SK-N-SH treated with all-trans-retinoic acid at 6 μM for 48 hours (cell line): Measurements from ENCODE around the gene PREP.

ENCODE experiments used
- ATAC-seq: fragments of 200-7000 bp; cut with Tn5 transposase; 3 replicates; pipeline ENCODE4 v1.9.1; 2020; ENCODE audit warnings: mild to moderate bottlenecking, moderate library complexity
- ARNTL ChIP-seq: fragments of 450-650 bp; formaldehyde crosslinking; IDR thresholded peaks from 2 replicates; pipeline ENCODE4 v1.5.0; 2020; ENCODE audit warnings: low read depth, mild to moderate bottlenecking, moderate library complexity, borderline replicate concordance
- BACH2 ChIP-seq: fragments of 250-450 bp; sonication (Bioruptor Pico); IDR thresholded peaks from 2 replicates; pipeline ENCODE4 v1.9.0; 2021; ENCODE audit warnings: mild to moderate bottlenecking, borderline replicate concordance
- CREB5 ChIP-seq: fragments of 250-450 bp; sonication (Bioruptor Pico); IDR thresholded peaks from 2 replicates; pipeline ENCODE4 v1.5.1; 2020; ENCODE audit warnings: low read depth, mild to moderate bottlenecking, moderate library complexity
- CSDC2 ChIP-seq: fragments of 250-450 bp; sonication (Bioruptor Pico); IDR thresholded peaks from 2 replicates; pipeline ENCODE4 v1.5.0; 2020; ENCODE audit warnings: mild to moderate bottlenecking, moderate library complexity
- CSRNP3 ChIP-seq: fragments of 250-450 bp; sonication (Bioruptor Pico); IDR thresholded peaks from 2 replicates; pipeline ENCODE4 v1.5.1; 2021; ENCODE audit warnings: mild to moderate bottlenecking, moderate library complexity
- ESRRG ChIP-seq: fragments of 250-450 bp; sonication (Bioruptor Pico); IDR thresholded peaks from 2 replicates; pipeline ENCODE4 v1.6.1; 2021; ENCODE audit warnings: mild to moderate bottlenecking
- GLIS3 ChIP-seq: fragments of 250-450 bp; sonication (Bioruptor Pico); IDR thresholded peaks from 2 replicates; pipeline ENCODE4 v1.5.0; 2020; ENCODE audit warnings: mild to moderate bottlenecking, moderate library complexity
- ISL1 ChIP-seq: fragments of 250-450 bp; sonication (Bioruptor Pico); IDR thresholded peaks from 2 replicates; pipeline ENCODE4 v2.1.2; 2022; ENCODE audit warnings: mild to moderate bottlenecking, moderate library complexity
- PATZ1 ChIP-seq: fragments of 250-450 bp; sonication (Bioruptor Pico); IDR thresholded peaks from 2 replicates; pipeline ENCODE4 v1.8.0; 2020; ENCODE audit warnings: mild to moderate bottlenecking, moderate library complexity, borderline replicate concordance
- POU6F1 ChIP-seq: fragments of 250-450 bp; sonication (Bioruptor Pico); IDR thresholded peaks from 2 replicates; pipeline ENCODE4 v1.8.0; 2021; ENCODE audit warnings: low read depth, mild to moderate bottlenecking, moderate library complexity, borderline replicate concordance
- PPARA ChIP-seq: fragments of 250-450 bp; sonication (Bioruptor Pico); IDR thresholded peaks from 2 replicates; pipeline ENCODE4 v1.5.0; 2020; ENCODE audit warnings: mild to moderate bottlenecking, borderline replicate concordance
- RARB ChIP-seq: fragments of 250-450 bp; sonication (Bioruptor Pico); IDR thresholded peaks from 2 replicates; pipeline ENCODE4 v1.8.0; 2021; ENCODE audit warnings: mild to moderate bottlenecking, moderate library complexity
- SNAI2 ChIP-seq: fragments of 250-450 bp; sonication (Bioruptor Pico); IDR thresholded peaks from 2 replicates; pipeline ENCODE4 v1.5.0; 2020; ENCODE audit warnings: mild to moderate bottlenecking, moderate library complexity
- TCF4 ChIP-seq: fragments of 250-450 bp; sonication (Bioruptor Pico); IDR thresholded peaks from 2 replicates; pipeline ENCODE4 v1.8.0; 2021; ENCODE audit warnings: mild to moderate bottlenecking, moderate library complexity, borderline replicate concordance
- TOX ChIP-seq: fragments of 250-450 bp; sonication (Bioruptor Pico); IDR thresholded peaks from 2 replicates; pipeline ENCODE4 v1.8.0; 2021; ENCODE audit warnings: mild to moderate bottlenecking, moderate library complexity, borderline replicate concordance
- TSHZ2 ChIP-seq: fragments of 250-450 bp; sonication (Bioruptor Pico); IDR thresholded peaks from 2 replicates; pipeline ENCODE4 v1.5.0; 2020; ENCODE audit warnings: mild to moderate bottlenecking, moderate library complexity
- ZC3H10 ChIP-seq: fragments of 250-450 bp; sonication (Bioruptor Pico); IDR thresholded peaks from 2 replicates; pipeline ENCODE4 v1.5.1; 2021; ENCODE audit warnings: mild to moderate bottlenecking, moderate library complexity
- ZFP30 ChIP-seq: fragments of 450-650 bp; formaldehyde crosslinking; IDR thresholded peaks from 2 replicates; pipeline ENCODE4 v1.5.0; 2022; ENCODE audit warnings: mild to moderate bottlenecking, moderate library complexity
- ZNF565 ChIP-seq: fragments of 450-650 bp; formaldehyde crosslinking; conservative IDR thresholded peaks from 2 replicates; pipeline ENCODE4 v1.5.0; 2020; ENCODE audit warnings: low read depth, mild to moderate bottlenecking, moderate library complexity
- ZNF70 ChIP-seq: fragments of 450-650 bp; formaldehyde crosslinking; IDR thresholded peaks from 2 replicates; pipeline ENCODE4 v1.5.0; 2020; ENCODE audit warnings: mild to moderate bottlenecking, moderate library complexity
- ZNF8 ChIP-seq: fragments of 450-650 bp; formaldehyde crosslinking; IDR thresholded peaks from 2 replicates; pipeline ENCODE4 v1.5.0; 2020; ENCODE audit warnings: mild to moderate bottlenecking, moderate library complexity

Gene PREP

GRCh38 chr6:105442369-105442768, 39.5 kb upstream of the PREP start (continued):
- no peak for TF ChIP-seq POU6F1 (CRISPR knock-in tag)
- TF ChIP-seq ZNF70: no peak

- TF ChIP-seq TCF4 (CRISPR knock-in tag): no peak
- TF ChIP-seq CSDC2 (CRISPR knock-in tag): no peak
- TF ChIP-seq RARB (CRISPR knock-in tag): no peak
- ATAC-seq: no peak
These were observed 34.4 kb upstream of the PREP start for GRCh38 chr6:105437236-105437635.

- TF ChIP-seq TSHZ2 (CRISPR knock-in tag) (no peak), ZNF8 (no peak), ZNF565 (CRISPR knock-in tag) (no peak), ESRRG (CRISPR knock-in tag) (no peak), ZFP30 (CRISPR knock-in tag) (no peak), SNAI2 (no peak), RARB (CRISPR knock-in tag) (no peak), PPARA (CRISPR knock-in tag) (no peak), GLIS3 (CRISPR knock-in tag) (no peak), PATZ1 (no peak), BACH2 (CRISPR knock-in tag) (no peak), CSDC2 (CRISPR knock-in tag) (no peak), ZC3H10 (no peak), POU6F1 (CRISPR knock-in tag) (no peak), CREB5 (CRISPR knock-in tag) (no peak), ARNTL (CRISPR knock-in tag) (no peak), CSRNP3 (CRISPR knock-in tag) (no peak)
- no peak for ATAC-seq
These were observed 30.8 kb upstream of the PREP start for GRCh38 chr6:105433723-105434122.

GRCh38 chr6:105432797-105433196, 29.9 kb upstream of the PREP start:
- peak; percentile 82 for ATAC-seq
- TF ChIP-seq POU6F1 (CRISPR knock-in tag) (peak; percentile 73; the same call in 1 of the 2 replicates), ESRRG (CRISPR knock-in tag) (no peak), TOX (CRISPR knock-in tag) (no peak), ISL1 (peak; percentile 99), CREB5 (CRISPR knock-in tag) (peak; percentile 91)
